Measurements from ENCODE around the gene ZMAT5.

ZMAT5 gene

DNA sequence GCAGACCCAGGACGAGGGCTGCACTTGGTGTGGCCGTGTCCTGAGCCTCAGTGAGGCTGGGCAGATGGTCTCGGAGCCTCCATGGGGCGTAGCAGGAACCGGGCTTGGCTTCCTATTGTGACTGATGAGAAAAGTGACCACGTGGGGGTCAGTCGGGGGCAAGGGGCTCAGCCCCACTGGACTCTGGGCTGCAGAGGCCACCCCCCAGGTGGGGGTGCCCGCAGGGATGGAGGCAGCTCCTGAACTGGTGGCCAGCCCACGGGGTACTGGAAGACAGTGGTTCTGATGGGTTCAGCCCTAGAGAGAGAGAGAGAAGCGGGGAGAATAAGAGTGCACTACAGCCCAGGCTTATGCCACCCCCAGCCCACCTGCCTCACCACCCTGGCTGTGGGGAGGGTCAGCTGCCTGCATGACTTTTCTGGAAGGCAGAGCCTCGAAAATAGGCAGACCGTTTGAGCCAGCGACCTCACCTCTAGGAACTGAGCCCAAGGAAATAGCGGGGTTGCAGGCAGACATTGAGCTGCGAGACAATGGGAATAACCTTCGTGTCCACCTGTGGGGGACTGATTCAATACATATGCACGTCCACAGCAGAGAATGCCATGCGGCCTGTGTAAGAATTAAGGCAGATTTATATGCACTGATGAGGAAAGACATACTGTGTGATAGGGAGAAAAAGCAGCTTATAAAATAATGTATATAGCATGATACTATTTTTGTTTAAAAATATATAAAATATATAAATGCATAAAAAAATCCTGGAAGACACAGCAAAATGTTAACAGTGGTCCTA is 35.6 kb downstream of the ZMAT5 start:
- Histone ChIP-seq H3K79me2 (no peaks in the 10 kb centered on the region), H3K27me3 (ENCODE audit: control insufficient read depth, insufficient read depth, low read length) (no peaks in the 10 kb centered on the region), H3K27ac (no peak overlapping the region), H2AFZ (no peak overlapping the region), H3K36me3 (ENCODE audit: control insufficient read depth, insufficient read depth, low read length) (no peaks in the 10 kb centered on the region), H3K9me3 (ENCODE audit: control insufficient read depth, low read length) (no peaks in the 10 kb centered on the region), H3K4me3 (ENCODE audit: low read depth, low read length) (no peak overlapping the region), H3K4me1 (no peaks in the 10 kb centered on the region), H3K9ac (no peak overlapping the region), H3K4me2 (ENCODE audit: low read length) (no peak overlapping the region)
- TF ChIP-seq, protein P1, sequence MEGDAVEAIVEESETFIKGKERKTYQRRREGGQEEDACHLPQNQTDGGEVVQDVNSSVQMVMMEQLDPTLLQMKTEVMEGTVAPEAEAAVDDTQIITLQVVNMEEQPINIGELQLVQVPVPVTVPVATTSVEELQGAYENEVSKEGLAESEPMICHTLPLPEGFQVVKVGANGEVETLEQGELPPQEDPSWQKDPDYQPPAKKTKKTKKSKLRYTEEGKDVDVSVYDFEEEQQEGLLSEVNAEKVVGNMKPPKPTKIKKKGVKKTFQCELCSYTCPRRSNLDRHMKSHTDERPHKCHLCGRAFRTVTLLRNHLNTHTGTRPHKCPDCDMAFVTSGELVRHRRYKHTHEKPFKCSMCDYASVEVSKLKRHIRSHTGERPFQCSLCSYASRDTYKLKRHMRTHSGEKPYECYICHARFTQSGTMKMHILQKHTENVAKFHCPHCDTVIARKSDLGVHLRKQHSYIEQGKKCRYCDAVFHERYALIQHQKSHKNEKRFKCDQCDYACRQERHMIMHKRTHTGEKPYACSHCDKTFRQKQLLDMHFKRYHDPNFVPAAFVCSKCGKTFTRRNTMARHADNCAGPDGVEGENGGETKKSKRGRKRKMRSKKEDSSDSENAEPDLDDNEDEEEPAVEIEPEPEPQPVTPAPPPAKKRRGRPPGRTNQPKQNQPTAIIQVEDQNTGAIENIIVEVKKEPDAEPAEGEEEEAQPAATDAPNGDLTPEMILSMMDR (IDR thresholded peaks at IDR 0.05) = no peak

DNA sequence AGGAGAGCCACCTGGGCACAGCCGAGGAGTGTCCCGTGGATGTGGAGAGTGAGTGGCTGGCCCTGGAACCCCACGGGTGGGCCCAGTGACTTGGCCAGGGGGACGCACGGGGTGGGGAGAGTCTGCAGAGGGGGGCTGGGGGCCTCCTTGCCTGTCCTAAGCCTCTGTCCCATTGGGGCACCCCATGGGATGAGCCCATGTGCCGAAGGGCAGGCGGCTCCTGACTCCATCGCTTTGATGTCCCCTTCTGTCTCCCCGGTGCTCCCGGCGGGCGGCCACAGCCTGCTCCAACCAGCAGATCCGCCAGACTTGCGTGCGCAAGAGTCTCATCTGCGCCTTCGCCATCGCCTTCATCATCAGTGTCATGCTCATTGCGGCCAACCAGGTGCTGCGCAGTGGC is 37.6 kb downstream of the ZMAT5 start:
- Histone ChIP-seq H3K27ac (no peak overlapping the region), H3K79me2 (no peaks in the 10 kb centered on the region), H3K9ac (no peak overlapping the region), H3K36me3 (ENCODE audit: control insufficient read depth, insufficient read depth, low read length) (no peaks in the 10 kb centered on the region), H3K4me3 (ENCODE audit: low read depth, low read length) (no peak overlapping the region), H2AFZ (no peak overlapping the region), H3K4me1 (no peaks in the 10 kb centered on the region), H3K9me3 (ENCODE audit: control insufficient read depth, low read length) (no peaks in the 10 kb centered on the region), H3K27me3 (ENCODE audit: control insufficient read depth, insufficient read depth, low read length) (no peaks in the 10 kb centered on the region), H3K4me2 (ENCODE audit: low read length) (no peak overlapping the region)
- TF ChIP-seq, protein P1 (IDR thresholded peaks at IDR 0.05) = no peak

DNA sequence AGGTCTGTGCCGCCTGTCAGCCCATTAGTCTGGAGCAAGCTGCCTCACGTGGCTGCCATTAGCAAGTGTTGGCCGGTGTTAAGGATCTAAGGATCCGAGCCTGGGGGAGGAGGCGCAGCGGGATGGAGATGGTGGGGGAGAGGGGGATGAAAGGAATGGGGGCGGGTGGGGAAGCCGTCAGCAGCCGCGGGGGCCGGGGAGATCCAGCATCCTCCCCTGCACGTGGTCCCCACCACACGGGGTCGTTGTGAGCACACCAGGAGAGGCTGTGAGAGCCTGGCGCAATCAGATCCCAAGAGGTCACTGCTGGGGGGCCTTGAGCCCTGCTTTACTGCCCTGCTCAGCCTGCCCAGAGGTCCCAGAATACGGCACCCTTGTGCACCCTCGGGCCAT is 39.7 kb downstream of the ZMAT5 start:
- no peaks in the 10 kb centered on the region for H3K27me3 ChIP-seq (ENCODE audit: control insufficient read depth, insufficient read depth, low read length)
- TF ChIP-seq, protein P1 (IDR thresholded peaks at IDR 0.05) = no peak
- no peaks in the 10 kb centered on the region for H3K36me3 ChIP-seq (ENCODE audit: control insufficient read depth, insufficient read depth, low read length)
- H3K4me1 ChIP-seq = no peaks in the 10 kb centered on the region
- H3K4me2 ChIP-seq (ENCODE audit: low read length) = no peak overlapping the region
- H3K27ac ChIP-seq = no peak overlapping the region
- no peak overlapping the region for H3K9ac ChIP-seq
- no peak overlapping the region for H2AFZ ChIP-seq
- H3K9me3 ChIP-seq (ENCODE audit: control insufficient read depth, low read length) = no peaks in the 10 kb centered on the region
- no peaks in the 10 kb centered on the region for H3K79me2 ChIP-seq
- H3K4me3 ChIP-seq (ENCODE audit: low read depth, low read length) = no peak overlapping the region

DNA sequence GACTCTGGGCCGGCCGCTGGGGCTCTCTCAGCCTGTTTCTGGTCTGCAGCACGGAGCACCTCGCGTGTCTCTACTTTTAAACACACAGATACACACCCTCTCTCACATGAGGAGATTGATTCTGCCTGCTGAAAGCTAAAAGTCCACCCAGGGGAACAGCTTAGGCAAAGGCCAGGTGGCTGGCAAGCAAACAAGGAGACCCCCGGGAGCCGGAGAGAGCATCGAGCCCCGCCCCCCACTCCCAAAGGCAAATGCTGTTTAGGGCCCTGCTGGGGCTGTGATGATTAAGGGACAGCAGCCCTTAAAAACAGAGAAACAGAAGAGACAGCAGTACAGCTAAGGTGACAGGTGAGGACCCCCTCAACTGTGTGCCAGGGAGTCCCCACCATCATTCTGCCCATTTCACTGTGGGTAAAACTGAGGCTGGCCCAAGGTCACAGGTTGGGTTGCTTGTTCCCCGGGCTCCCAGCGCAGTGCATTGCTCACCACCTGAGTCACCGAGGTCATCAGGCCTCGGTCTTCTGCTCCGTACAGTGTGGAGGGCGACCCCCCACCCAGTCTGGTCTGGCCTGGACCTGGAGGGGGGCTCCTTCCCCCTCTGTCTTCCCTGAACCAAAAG is 40.2 kb downstream of the ZMAT5 start:
- Histone ChIP-seq H3K27ac (no peak overlapping the region), H2AFZ (no peak overlapping the region), H3K4me3 (ENCODE audit: low read depth, low read length) (no peak overlapping the region), H3K27me3 (ENCODE audit: control insufficient read depth, insufficient read depth, low read length) (no peaks in the 10 kb centered on the region), H3K4me1 (no peaks in the 10 kb centered on the region), H3K9ac (no peak overlapping the region), H3K4me2 (ENCODE audit: low read length) (no peak overlapping the region), H3K9me3 (ENCODE audit: control insufficient read depth, low read length) (no peaks in the 10 kb centered on the region), H3K79me2 (no peaks in the 10 kb centered on the region), H3K36me3 (ENCODE audit: control insufficient read depth, insufficient read depth, low read length) (no peaks in the 10 kb centered on the region)
- TF ChIP-seq, protein P1 (IDR thresholded peaks at IDR 0.05) = no peak

All from parathyroid adenoma (tissue), 2 donors.